ENCODE measurements around the gene CCDC144A. TPM values are rescaled to one million over a fixed set of nuclear protein-coding genes. Genes with fewer than 3 reads are reported as not detected.
A peak's percentile ranks its signal among the peaks of the same experiment; 100 is the strongest.
"Not testable (repeated sequence)": the region's sequence is repeated elsewhere in the genome, so short reads cannot be mapped to it uniquely, and the experiment has no call there.

Gene CCDC144A
- total RNA-seq, 1 experiment from 2014 or later = 2.5 TPM

DNA sequence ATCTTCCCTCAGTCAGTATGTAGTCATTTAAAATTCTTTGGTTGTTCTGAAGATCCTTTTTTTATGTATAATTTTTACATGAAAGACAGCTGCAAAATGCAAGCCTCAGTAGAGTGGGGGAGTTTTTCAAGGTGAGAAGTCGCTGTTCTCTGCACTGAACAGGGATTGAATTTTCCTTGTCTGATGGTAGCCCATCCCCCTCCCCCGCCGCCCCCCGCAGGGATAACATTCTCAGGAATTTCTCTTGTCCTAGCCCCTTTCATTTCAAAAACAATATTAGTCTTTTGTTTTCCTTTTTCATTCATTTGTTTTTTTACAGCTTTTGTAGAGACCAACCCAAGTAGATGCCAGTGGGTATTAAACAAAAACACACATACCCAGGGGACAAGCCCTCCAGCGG is 2.9 kb upstream of the CCDC144A start:
- H3K36me3 ChIP-seq (ENCODE audit: insufficient read depth, low read length, poor library complexity, severe bottlenecking); POLR2A ChIA-PET (ENCODE audit: low non-redundant PET); DNase-seq (ENCODE audit: low spot score); H3K27me3 ChIP-seq (replicated peaks; ENCODE audit: insufficient read depth, low read depth, low read length, poor library complexity); H3K27ac ChIP-seq (ENCODE audit: low read depth, low read length, poor library complexity, severe bottlenecking); BruUV-seq (replicated peaks); CTCF ChIA-PET; H3K9me3 ChIP-seq (ENCODE audit: low read depth, low read length, poor library complexity, severe bottlenecking); intact Hi-C loops (cut with micrococcal nuclease; ENCODE audit: unreplicated experiment); H3K4me3 ChIP-seq (ENCODE audit: low read depth, low read length, poor library complexity, severe bottlenecking); H3K4me1 ChIP-seq (ENCODE audit: insufficient read depth, low read length, poor library complexity, severe bottlenecking): not testable (repeated sequence)

DNA sequence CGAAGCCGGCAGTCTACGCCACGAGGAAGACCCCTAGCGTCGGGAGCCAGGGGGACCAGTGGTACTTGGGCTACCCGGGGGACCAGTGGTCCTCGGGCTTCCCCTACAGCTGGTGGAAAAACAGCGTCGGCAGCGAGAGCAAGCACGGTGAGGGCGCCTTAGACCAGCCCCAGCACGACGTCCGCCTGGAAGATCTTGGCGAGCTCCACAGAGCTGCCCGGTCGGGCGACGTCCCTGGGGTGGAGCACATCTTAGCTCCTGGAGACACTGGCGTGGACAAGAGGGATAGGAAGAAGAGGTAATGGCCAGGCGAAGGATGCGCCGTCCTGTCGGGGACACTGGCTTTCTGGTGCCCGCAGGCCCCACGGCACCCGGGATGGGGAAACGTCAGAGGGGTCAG is 406 bp downstream of the CCDC144A start:
- CTCF ChIA-PET = interaction anchor here (0.8 kb wide), 1 partner anchor 164 kb away, joined by 3 read pairs; no protein-coding TSS in a partner anchor
- POLR2A ChIA-PET (ENCODE audit: low non-redundant PET); H3K4me1 ChIP-seq (ENCODE audit: insufficient read depth, low read length, poor library complexity, severe bottlenecking); H3K4me3 ChIP-seq (ENCODE audit: low read depth, low read length, poor library complexity, severe bottlenecking); H3K9me3 ChIP-seq (ENCODE audit: low read depth, low read length, poor library complexity, severe bottlenecking); BruUV-seq (replicated peaks); DNase-seq (ENCODE audit: low spot score); H3K27ac ChIP-seq (ENCODE audit: low read depth, low read length, poor library complexity, severe bottlenecking); H3K27me3 ChIP-seq (replicated peaks; ENCODE audit: insufficient read depth, low read depth, low read length, poor library complexity); H3K36me3 ChIP-seq (ENCODE audit: insufficient read depth, low read length, poor library complexity, severe bottlenecking); intact Hi-C loops (cut with micrococcal nuclease; ENCODE audit: unreplicated experiment): not testable (repeated sequence)

DNA sequence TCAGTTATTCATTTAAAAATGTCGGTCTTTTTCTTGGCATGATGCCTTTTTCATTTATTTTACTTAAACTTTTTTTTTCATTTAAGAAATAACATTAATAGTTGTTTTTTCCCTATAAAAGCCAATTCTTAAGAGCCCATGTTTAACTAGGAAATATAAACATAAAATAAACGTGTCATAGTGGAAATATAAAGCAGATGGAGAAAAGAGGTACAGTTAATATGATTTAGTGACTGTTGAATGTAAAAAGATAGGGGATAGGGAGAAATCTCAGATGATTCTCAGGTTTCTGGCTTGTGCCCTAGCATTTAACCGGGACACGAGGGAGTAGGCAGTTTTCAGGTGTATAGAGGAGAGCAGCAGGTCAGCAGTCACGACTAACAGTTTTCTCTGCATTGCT is 7.6 kb downstream of the CCDC144A start:
- POLR2A ChIA-PET (ENCODE audit: low non-redundant PET); H3K4me3 ChIP-seq (ENCODE audit: low read depth, low read length, poor library complexity, severe bottlenecking); H3K27me3 ChIP-seq (replicated peaks; ENCODE audit: insufficient read depth, low read depth, low read length, poor library complexity); H3K9me3 ChIP-seq (ENCODE audit: low read depth, low read length, poor library complexity, severe bottlenecking); H3K27ac ChIP-seq (ENCODE audit: low read depth, low read length, poor library complexity, severe bottlenecking); intact Hi-C loops (cut with micrococcal nuclease; ENCODE audit: unreplicated experiment); BruUV-seq (replicated peaks); H3K36me3 ChIP-seq (ENCODE audit: insufficient read depth, low read length, poor library complexity, severe bottlenecking); DNase-seq (ENCODE audit: low spot score); CTCF ChIA-PET; H3K4me1 ChIP-seq (ENCODE audit: insufficient read depth, low read length, poor library complexity, severe bottlenecking): not testable (repeated sequence)

DNA sequence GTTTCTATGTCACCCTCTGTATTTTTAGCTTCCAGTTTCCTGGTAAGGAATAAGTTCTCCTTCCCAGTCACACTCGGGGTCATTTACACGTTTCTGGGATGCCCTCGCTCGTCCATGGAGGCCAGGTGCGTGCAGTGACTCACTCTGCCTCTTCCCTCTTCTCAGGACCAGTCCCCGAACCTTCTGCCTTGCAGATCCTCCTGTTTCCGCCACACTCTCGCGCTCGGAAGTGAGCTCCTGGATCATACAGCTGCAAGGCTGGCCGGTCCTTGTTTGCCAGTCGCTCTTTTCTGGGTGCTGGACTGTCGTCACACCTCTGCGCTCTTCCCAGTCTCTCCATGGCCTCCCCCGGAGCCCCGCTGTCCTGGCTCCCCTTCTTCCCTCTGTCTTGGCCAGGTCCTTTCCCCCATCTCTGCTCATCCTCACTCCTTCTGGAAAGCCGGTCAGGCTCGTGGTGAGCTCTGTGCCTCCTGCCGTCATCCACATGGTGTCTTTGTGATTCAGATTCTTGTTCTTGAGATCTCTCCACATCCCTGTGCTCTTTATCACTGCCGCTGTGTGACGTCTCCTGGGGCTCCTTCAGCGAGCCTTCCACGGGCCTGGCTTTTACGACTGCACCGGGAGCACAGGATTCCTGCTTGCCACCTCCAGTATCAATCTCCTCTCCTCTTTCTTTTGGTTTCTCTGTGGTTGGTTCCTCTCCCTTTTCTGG is 55.6 kb downstream of the CCDC144A start:
- H3K4me1 ChIP-seq (ENCODE audit: insufficient read depth, low read length, poor library complexity, severe bottlenecking); H3K9me3 ChIP-seq (ENCODE audit: low read depth, low read length, poor library complexity, severe bottlenecking); BruUV-seq (replicated peaks); H3K27ac ChIP-seq (ENCODE audit: low read depth, low read length, poor library complexity, severe bottlenecking); intact Hi-C loops (cut with micrococcal nuclease; ENCODE audit: unreplicated experiment); H3K36me3 ChIP-seq (ENCODE audit: insufficient read depth, low read length, poor library complexity, severe bottlenecking); CTCF ChIA-PET; H3K27me3 ChIP-seq (replicated peaks; ENCODE audit: insufficient read depth, low read depth, low read length, poor library complexity); H3K4me3 ChIP-seq (ENCODE audit: low read depth, low read length, poor library complexity, severe bottlenecking); POLR2A ChIA-PET (ENCODE audit: low non-redundant PET): not testable (repeated sequence)
- peak; percentile 35 for DNase-seq (ENCODE audit: low spot score)

DNA sequence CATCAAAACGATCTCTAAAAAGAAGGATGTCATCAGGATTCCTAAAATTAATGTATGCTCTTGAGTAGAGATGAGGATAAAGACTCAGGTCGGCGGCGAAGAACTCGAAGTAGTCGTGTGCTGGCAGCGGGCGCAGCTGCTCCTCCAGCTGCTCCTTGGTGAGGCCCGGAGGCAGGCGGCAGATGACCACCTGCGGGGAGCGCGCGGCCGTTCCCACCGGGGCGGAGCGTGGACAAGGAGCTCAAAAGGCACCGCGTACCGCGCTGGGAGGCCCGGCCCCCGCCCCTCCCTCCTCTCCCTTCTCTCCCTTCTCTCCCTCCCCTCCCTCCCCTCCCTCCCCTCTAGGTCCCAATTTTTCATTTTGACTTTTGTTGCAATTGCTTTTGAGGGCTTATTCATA is 56.5 kb downstream of the CCDC144A start:
- H3K4me1 ChIP-seq (ENCODE audit: insufficient read depth, low read length, poor library complexity, severe bottlenecking); H3K36me3 ChIP-seq (ENCODE audit: insufficient read depth, low read length, poor library complexity, severe bottlenecking); H3K9me3 ChIP-seq (ENCODE audit: low read depth, low read length, poor library complexity, severe bottlenecking); POLR2A ChIA-PET (ENCODE audit: low non-redundant PET); DNase-seq (ENCODE audit: low spot score); H3K27me3 ChIP-seq (replicated peaks; ENCODE audit: insufficient read depth, low read depth, low read length, poor library complexity); H3K27ac ChIP-seq (ENCODE audit: low read depth, low read length, poor library complexity, severe bottlenecking); H3K4me3 ChIP-seq (ENCODE audit: low read depth, low read length, poor library complexity, severe bottlenecking); BruUV-seq (replicated peaks); intact Hi-C loops (cut with micrococcal nuclease; ENCODE audit: unreplicated experiment): not testable (repeated sequence)
- CTCF ChIA-PET = interaction anchor here (0.6 kb wide), 1 partner anchor 291 kb away, joined by 13 read pairs; no protein-coding TSS in a partner anchor

DNA sequence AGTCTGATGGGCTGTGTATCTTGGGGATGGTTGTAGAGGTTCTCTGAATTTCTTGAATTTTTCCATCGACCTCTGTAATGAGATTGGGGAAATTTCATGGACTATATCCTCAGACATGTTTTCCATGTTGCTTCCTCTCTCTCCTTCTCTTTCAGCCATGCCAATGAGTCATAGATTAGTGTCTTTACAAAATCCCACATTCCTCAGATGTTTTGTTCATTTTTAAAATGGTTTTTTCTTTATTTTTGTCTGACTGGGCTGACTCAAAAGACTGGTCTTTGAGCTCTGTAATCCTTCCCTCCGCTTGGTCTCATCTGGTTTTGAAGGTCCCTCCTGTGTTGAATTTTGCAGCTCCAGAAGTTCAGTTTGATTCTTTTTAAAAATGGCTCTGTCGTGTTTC is 60.5 kb downstream of the CCDC144A start:
- H3K4me3 ChIP-seq (ENCODE audit: low read depth, low read length, poor library complexity, severe bottlenecking); H3K36me3 ChIP-seq (ENCODE audit: insufficient read depth, low read length, poor library complexity, severe bottlenecking); H3K4me1 ChIP-seq (ENCODE audit: insufficient read depth, low read length, poor library complexity, severe bottlenecking); H3K9me3 ChIP-seq (ENCODE audit: low read depth, low read length, poor library complexity, severe bottlenecking); H3K27me3 ChIP-seq (replicated peaks; ENCODE audit: insufficient read depth, low read depth, low read length, poor library complexity); H3K27ac ChIP-seq (ENCODE audit: low read depth, low read length, poor library complexity, severe bottlenecking); DNase-seq (ENCODE audit: low spot score); CTCF ChIA-PET; POLR2A ChIA-PET (ENCODE audit: low non-redundant PET); BruUV-seq (replicated peaks); intact Hi-C loops (cut with micrococcal nuclease; ENCODE audit: unreplicated experiment): not testable (repeated sequence)
